Measurements from ENCODE around the gene CMSS1. TPM values are rescaled to one million over a fixed set of nuclear protein-coding genes. Genes with fewer than 3 reads are reported as not detected.

CMSS1 gene
- polyA plus RNA-seq, 2 of the 4 experiments (the other 2 are of a cell fraction) = 61.1 to 62.9 TPM

DNA sequence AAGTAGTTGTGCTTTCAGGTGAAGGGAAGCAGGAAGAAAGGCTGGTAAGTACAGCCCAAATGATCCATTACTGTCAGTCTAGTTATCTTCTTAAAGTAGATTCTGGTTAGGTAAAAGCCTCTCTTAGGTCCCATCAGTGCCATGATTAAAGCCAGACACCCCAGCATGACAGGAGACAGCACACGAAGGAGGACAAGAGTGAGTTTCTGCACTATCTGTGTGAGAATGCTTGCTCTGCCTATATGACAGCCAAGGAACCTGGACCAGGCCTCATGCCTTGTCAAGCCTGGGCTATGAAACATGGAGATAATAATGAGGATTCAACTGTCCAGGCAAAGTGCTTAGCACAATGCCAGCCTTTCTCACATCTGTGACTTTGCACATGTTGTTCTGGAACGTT is 310.1 kb downstream of the CMSS1 start (continued):
- TF ChIP-seq KDM5A (IDR thresholded peaks at IDR 0.05) (no peak), SREBF2 (IDR thresholded peaks at IDR 0.05) (no peak)

DNA sequence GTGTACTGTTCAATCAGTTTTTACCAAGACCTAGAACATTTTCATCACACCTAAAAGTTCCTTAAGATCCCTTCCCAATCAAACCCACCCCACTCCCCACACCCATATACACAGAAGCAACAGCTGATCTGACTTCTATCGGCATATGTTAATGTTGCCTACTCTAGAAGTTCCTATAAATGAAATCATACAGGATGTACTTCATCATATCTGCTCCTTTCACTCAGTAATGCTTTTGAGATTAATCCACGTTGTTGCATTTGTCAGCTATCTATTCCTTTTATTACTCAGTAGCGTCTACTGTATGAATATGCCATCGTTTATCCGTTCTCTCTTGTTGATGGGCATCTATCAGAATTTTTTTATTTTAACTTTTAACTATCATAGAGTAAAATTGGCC is 310.9 kb downstream of the CMSS1 start:
- ChIA-PET CTCF (no interaction called here), POLR2A (no interaction called here)
- no peak for ATAC-seq
- TF ChIP-seq, protein P1, sequence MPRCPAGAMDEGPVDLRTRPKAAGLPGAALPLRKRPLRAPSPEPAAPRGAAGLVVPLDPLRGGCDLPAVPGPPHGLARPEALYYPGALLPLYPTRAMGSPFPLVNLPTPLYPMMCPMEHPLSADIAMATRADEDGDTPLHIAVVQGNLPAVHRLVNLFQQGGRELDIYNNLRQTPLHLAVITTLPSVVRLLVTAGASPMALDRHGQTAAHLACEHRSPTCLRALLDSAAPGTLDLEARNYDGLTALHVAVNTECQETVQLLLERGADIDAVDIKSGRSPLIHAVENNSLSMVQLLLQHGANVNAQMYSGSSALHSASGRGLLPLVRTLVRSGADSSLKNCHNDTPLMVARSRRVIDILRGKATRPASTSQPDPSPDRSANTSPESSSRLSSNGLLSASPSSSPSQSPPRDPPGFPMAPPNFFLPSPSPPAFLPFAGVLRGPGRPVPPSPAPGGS (IDR thresholded peaks at IDR 0.05) = no peak
- TF ChIP-seq EP300 (IDR thresholded peaks at IDR 0.05) (no peak), ESRRA (IDR thresholded peaks at IDR 0.05; ENCODE audit: borderline replicate concordance, low read length) (no peak), NR3C1 (IDR thresholded peaks at IDR 0.05) (no peak), POLR2A (IDR thresholded peaks at IDR 0.05; ENCODE audit: low read length) (no peak), PHF8 (IDR thresholded peaks at IDR 0.05; ENCODE audit: borderline replicate concordance, low read depth) (no peak), CBX2 (IDR thresholded peaks at IDR 0.05; ENCODE audit: borderline replicate concordance, low read depth) (no peak), EHMT2 (IDR thresholded peaks at IDR 0.05; ENCODE audit: low read depth) (no peak), MAZ (IDR thresholded peaks at IDR 0.05; ENCODE audit: borderline replicate concordance, low read depth, low read length) (no peak)
- no peak for FAIRE-seq
- H3K4me3 ChIP-seq = no peak overlapping the region
- H3K9me3 ChIP-seq = no peaks in the 10 kb centered on the region
- no peak overlapping the region for H3K4me2 ChIP-seq
- no peak overlapping the region for H3K27ac ChIP-seq
- WGBS (ENCODE audit: missing lambda C conversion rate) = 86% methylated on average over 5 of the region's 5 CpGs
- DNase-seq (ENCODE audit: low read depth in 1 of 2, low spot score in 1 of 2) = no peak
- no peaks in the 10 kb centered on the region for H3K4me1 ChIP-seq

DNA sequence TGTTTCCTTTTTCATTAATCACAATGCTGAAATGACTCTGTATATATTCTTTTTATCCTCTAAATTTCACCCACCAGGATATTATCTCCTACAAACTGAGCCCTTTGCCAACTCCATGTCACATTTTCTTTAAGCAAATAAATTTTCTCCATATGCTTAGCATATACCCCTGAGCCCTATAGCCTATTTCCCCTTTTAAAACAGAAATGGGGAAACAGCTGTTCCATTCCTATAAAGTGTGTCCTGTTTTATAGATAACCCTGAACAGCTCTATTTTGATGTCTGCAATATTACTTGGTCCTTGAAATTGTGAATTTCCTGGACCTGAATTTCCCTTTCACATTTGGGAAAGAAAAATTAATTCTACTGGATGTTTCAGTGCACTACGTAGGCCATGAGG is 312.3 kb downstream of the CMSS1 start:
- Histone ChIP-seq H3K4me3 (no peak overlapping the region), H3K9me3 (no peaks in the 10 kb centered on the region), H3K4me2 (no peak overlapping the region), H3K4me1 (no peaks in the 10 kb centered on the region), H3K27ac (no peak overlapping the region)
- WGBS (ENCODE audit: missing lambda C conversion rate) = 97% methylated on average over 1 of the region's 1 CpG
- CTCF ChIA-PET = interaction anchor here (0.8 to 1.4 kb wide), 3 partner anchors 22 to 287 kb away, joined by 3 read pairs; no protein-coding TSS in a partner anchor
- no peak for ATAC-seq
- DNase-seq (ENCODE audit: low read depth in 1 of 2, low spot score in 1 of 2) = no peak
- TF ChIP-seq GATA3 (IDR thresholded peaks at IDR 0.05; ENCODE audit: borderline replicate concordance) (no peak), NFE2L2 (conservative IDR thresholded peaks at IDR 0.05; ENCODE audit: low read length) (no peak), RFX5 (IDR thresholded peaks at IDR 0.05) (no peak), SREBF2 (IDR thresholded peaks at IDR 0.05) (no peak), CEBPB (IDR thresholded peaks at IDR 0.05) (no peak)
- FAIRE-seq = no peak
- POLR2A ChIA-PET = no interaction called here

DNA sequence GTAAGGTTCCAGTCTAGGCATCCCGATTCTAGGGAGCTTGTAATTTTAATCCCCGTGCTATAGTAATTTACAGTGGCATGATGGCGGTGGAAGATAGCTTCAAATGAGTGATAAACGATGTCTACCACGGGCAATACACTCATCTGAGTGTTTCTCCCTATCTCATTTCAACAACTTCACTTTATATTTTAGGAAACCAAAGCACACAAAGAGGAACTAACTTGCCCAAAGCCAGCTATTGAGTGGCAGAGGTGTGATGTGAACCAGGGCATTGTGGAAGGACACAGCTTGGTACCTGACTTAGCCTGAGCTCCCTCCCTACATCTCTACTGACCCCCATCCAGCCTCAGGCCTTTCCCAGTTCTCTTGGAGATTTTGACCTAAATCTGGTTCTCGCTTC is 313.6 kb downstream of the CMSS1 start:
- Histone ChIP-seq H3K4me1 (no peaks in the 10 kb centered on the region), H3K4me3 (no peak overlapping the region), H3K9me3 (no peaks in the 10 kb centered on the region), H3K4me2 (no peak overlapping the region), H3K27ac (no peak overlapping the region)
- DNase-seq (ENCODE audit: low read depth in 1 of 2, low spot score in 1 of 2) (no peak), FAIRE-seq (no peak), ATAC-seq (no peak)
- TF ChIP-seq TFCP2L1 (CRISPR knock-in tag; IDR thresholded peaks at IDR 0.05) (no peak), NPAS2 (CRISPR knock-in tag; IDR thresholded peaks at IDR 0.05; ENCODE audit: borderline replicate concordance) (no peak)
- TF ChIP-seq, protein P2, sequence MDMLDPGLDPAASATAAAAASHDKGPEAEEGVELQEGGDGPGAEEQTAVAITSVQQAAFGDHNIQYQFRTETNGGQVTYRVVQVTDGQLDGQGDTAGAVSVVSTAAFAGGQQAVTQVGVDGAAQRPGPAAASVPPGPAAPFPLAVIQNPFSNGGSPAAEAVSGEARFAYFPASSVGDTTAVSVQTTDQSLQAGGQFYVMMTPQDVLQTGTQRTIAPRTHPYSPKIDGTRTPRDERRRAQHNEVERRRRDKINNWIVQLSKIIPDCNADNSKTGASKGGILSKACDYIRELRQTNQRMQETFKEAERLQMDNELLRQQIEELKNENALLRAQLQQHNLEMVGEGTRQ (IDR thresholded peaks at IDR 0.05) = no peak
- TF ChIP-seq, protein P3, sequence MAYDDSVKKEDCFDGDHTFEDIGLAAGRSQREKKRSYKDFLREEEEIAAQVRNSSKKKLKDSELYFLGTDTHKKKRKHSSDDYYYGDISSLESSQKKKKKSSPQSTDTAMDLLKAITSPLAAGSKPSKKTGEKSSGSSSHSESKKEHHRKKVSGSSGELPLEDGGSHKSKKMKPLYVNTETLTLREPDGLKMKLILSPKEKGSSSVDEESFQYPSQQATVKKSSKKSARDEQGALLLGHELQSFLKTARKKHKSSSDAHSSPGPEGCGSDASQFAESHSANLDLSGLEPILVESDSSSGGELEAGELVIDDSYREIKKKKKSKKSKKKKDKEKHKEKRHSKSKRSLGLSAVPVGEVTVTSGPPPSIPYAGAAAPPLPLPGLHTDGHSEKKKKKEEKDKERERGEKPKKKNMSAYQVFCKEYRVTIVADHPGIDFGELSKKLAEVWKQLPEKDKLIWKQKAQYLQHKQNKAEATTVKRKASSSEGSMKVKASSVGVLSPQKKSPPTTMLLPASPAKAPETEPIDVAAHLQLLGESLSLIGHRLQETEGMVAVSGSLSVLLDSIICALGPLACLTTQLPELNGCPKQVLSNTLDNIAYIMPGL (CRISPR knock-in tag; IDR thresholded peaks at IDR 0.05; ENCODE audit: borderline replicate concordance) = no peak
- 93% methylated on average over 6 of the region's 6 CpGs for WGBS (ENCODE audit: missing lambda C conversion rate)
- ChIA-PET POLR2A (no interaction called here), CTCF (interaction anchor here (1.0 kb wide), 1 partner anchor 288 kb away, joined by 3 read pairs; no protein-coding TSS in a partner anchor)

All from A549 (cell line).